ENCODE measurements around the gene NRIP1.

Gene NRIP1

GRCh38 chr21:14922980-14923379 lies 141.8 kb downstream of the NRIP1 start:
- peaks cover 16% of the 10 kb centered on the region for H3K4me1 ChIP-seq (ENCODE audit: control insufficient read depth, insufficient read depth, low read length, unreplicated experiment)
- H3K27ac ChIP-seq (ENCODE audit: low read depth, low read length): no peak overlapping the region
- H3K27me3 ChIP-seq (ENCODE audit: insufficient read depth, low read length): no peaks in the 10 kb centered on the region
- H3K36me3 ChIP-seq (ENCODE audit: insufficient read depth, low read length): no peaks in the 10 kb centered on the region
- peak overlapping the region; percentile 10; the same call in 1 of the 2 replicates for H3K4me3 ChIP-seq (ENCODE audit: low read depth, low read length)
- no peaks in the 10 kb centered on the region for H3K79me2 ChIP-seq (ENCODE audit: control insufficient read depth, insufficient read depth, low read length, unreplicated experiment)
- peak overlapping the region; percentile 36 for H2AFZ ChIP-seq (ENCODE audit: low read length, unreplicated experiment)

- Histone ChIP-seq H3K27me3 (ENCODE audit: insufficient read depth, low read length) (no peaks in the 10 kb centered on the region), H3K27ac (ENCODE audit: low read depth, low read length) (no peak overlapping the region), H3K4me1 (ENCODE audit: control insufficient read depth, insufficient read depth, low read length, unreplicated experiment) (peaks cover 12% of the 10 kb centered on the region), H3K4me3 (ENCODE audit: low read depth, low read length) (no peak overlapping the region), H3K36me3 (ENCODE audit: insufficient read depth, low read length) (no peaks in the 10 kb centered on the region), H2AFZ (ENCODE audit: low read length, unreplicated experiment) (no peak overlapping the region), H3K79me2 (ENCODE audit: control insufficient read depth, insufficient read depth, low read length, unreplicated experiment) (no peaks in the 10 kb centered on the region)
Measured at GRCh38 chr21:14918527-14918926, 146.3 kb downstream of the NRIP1 start.

- peaks cover 4% of the 10 kb centered on the region for H3K4me1 ChIP-seq (ENCODE audit: control insufficient read depth, insufficient read depth, low read length, unreplicated experiment)
Measured at GRCh38 chr21:14917762-14918161, 147.0 kb downstream of the NRIP1 start.

GRCh38 chr21:14916676-14917141 lies 148.1 kb downstream of the NRIP1 start:
- H3K79me2 ChIP-seq (ENCODE audit: control insufficient read depth, insufficient read depth, low read length, unreplicated experiment): no peaks in the 10 kb centered on the region
- no peak overlapping the region for H3K27ac ChIP-seq (ENCODE audit: low read depth, low read length)
- no peaks in the 10 kb centered on the region for H3K36me3 ChIP-seq (ENCODE audit: insufficient read depth, low read length)
- no peaks in the 10 kb centered on the region for H3K4me1 ChIP-seq (ENCODE audit: control insufficient read depth, insufficient read depth, low read length, unreplicated experiment)
- no peak overlapping the region for H2AFZ ChIP-seq (ENCODE audit: low read length, unreplicated experiment)
- no peak overlapping the region for H3K4me3 ChIP-seq (ENCODE audit: low read depth, low read length)
- no peaks in the 10 kb centered on the region for H3K27me3 ChIP-seq (ENCODE audit: insufficient read depth, low read length)

More at GRCh38 chr21:14917762-14918161, 147.0 kb downstream of the NRIP1 start:
- H3K36me3 ChIP-seq (ENCODE audit: insufficient read depth, low read length): no peaks in the 10 kb centered on the region
- H2AFZ ChIP-seq (ENCODE audit: low read length, unreplicated experiment): no peak overlapping the region
- H3K27ac ChIP-seq (ENCODE audit: low read depth, low read length): no peak overlapping the region
- no peak overlapping the region for H3K4me3 ChIP-seq (ENCODE audit: low read depth, low read length)
- no peaks in the 10 kb centered on the region for H3K27me3 ChIP-seq (ENCODE audit: insufficient read depth, low read length)
- no peaks in the 10 kb centered on the region for H3K79me2 ChIP-seq (ENCODE audit: control insufficient read depth, insufficient read depth, low read length, unreplicated experiment)

GRCh38 chr21:14913638-14914037 lies 151.2 kb downstream of the NRIP1 start:
- no peak overlapping the region for H2AFZ ChIP-seq (ENCODE audit: low read length, unreplicated experiment)
- no peaks in the 10 kb centered on the region for H3K36me3 ChIP-seq (ENCODE audit: insufficient read depth, low read length)
- no peaks in the 10 kb centered on the region for H3K79me2 ChIP-seq (ENCODE audit: control insufficient read depth, insufficient read depth, low read length, unreplicated experiment)
- H3K27me3 ChIP-seq (ENCODE audit: insufficient read depth, low read length): no peaks in the 10 kb centered on the region
- no peaks in the 10 kb centered on the region for H3K4me1 ChIP-seq (ENCODE audit: control insufficient read depth, insufficient read depth, low read length, unreplicated experiment)
- H3K27ac ChIP-seq (ENCODE audit: low read depth, low read length): no peak overlapping the region
- H3K4me3 ChIP-seq (ENCODE audit: low read depth, low read length): no peak overlapping the region

- H3K4me3 ChIP-seq (ENCODE audit: low read depth, low read length): no peak overlapping the region
- H3K27me3 ChIP-seq (ENCODE audit: insufficient read depth, low read length): no peaks in the 10 kb centered on the region
- H2AFZ ChIP-seq (ENCODE audit: low read length, unreplicated experiment): no peak overlapping the region
- no peaks in the 10 kb centered on the region for H3K36me3 ChIP-seq (ENCODE audit: insufficient read depth, low read length)
- no peak overlapping the region for H3K27ac ChIP-seq (ENCODE audit: low read depth, low read length)
- H3K79me2 ChIP-seq (ENCODE audit: control insufficient read depth, insufficient read depth, low read length, unreplicated experiment): no peaks in the 10 kb centered on the region
- H3K4me1 ChIP-seq (ENCODE audit: control insufficient read depth, insufficient read depth, low read length, unreplicated experiment): no peaks in the 10 kb centered on the region
Measured at GRCh38 chr21:14911351-14911750, 153.4 kb downstream of the NRIP1 start.
